ENCODE data around the gene ARHGEF19. TPM values are rescaled to one million over a fixed set of nuclear protein-coding genes. Genes with fewer than 3 reads are reported as not detected.

The ARHGEF19 gene
- total RNA-seq, 1 experiment from 2014 or later, result 21.1 TPM

DNA sequence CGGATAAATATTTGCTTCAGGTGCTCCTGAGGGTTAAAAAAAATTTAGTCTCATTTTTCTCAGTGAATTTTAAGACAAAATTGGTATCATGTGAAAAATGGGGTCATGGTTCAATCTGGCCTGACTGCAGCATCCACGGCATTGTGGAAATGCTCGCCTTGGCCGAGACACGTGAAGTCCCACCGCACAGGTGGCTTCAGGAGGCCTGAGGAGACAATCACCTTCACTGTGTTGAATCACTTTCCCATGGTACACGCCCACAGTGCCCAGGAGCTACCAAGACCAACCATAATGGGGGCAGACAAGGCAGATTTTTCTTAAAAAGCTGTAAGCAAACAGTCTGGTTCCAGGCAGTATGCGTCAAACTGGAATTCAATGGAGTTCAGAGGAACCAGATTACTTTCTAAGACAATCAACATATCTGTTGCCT, 35.6 kb upstream of the ARHGEF19 start:
- Histone ChIP-seq H3K79me1 (ENCODE audit: insufficient read depth, low read depth, low read length, poor library complexity, severe bottlenecking) (no peaks in the 10 kb centered on the region), H4K20me1 (ENCODE audit: control insufficient read depth, insufficient read depth, insufficient read length) (no peaks in the 10 kb centered on the region), H2BK5ac (ENCODE audit: insufficient read length, low read length) (no peak overlapping the region), H3K4me1 (ENCODE audit: insufficient read depth, low read length) (no peaks in the 10 kb centered on the region), H3K79me2 (ENCODE audit: insufficient read depth, low read length) (no peaks in the 10 kb centered on the region), H3K4ac (ENCODE audit: low read depth, low read length) (no peak overlapping the region), H2AFZ (ENCODE audit: low read length) (no peak overlapping the region), H3K27me3 (ENCODE audit: insufficient read depth, low read length) (no peaks in the 10 kb centered on the region), H4K8ac (replicated peaks; ENCODE audit: insufficient read length, low read depth, low read length) (no peak overlapping the region), H3K9me3 (ENCODE audit: control insufficient read depth, low read depth, low read length) (no peaks in the 10 kb centered on the region), H3K18ac (ENCODE audit: insufficient read length, low read depth, low read length) (no peak overlapping the region), H3K23me2 (ENCODE audit: insufficient read length, low read depth, low read length, poor library complexity, severe bottlenecking) (no peaks in the 10 kb centered on the region), H2BK120ac (ENCODE audit: low read depth, low read length, poor library complexity, severe bottlenecking) (no peak overlapping the region), H3K27ac (ENCODE audit: insufficient read length, low read depth, low read length) (no peak overlapping the region), H3K4me2 (ENCODE audit: insufficient read depth, insufficient read length, low read length) (no peak overlapping the region), H2BK12ac (ENCODE audit: insufficient read length, low read depth, low read length) (no peak overlapping the region), H2BK15ac (ENCODE audit: low read depth, low read length) (no peak overlapping the region), H3K23ac (ENCODE audit: insufficient read length, low read depth, low read length) (no peak overlapping the region), H2AK5ac (ENCODE audit: insufficient read length, low read length) (no peak overlapping the region), H3K14ac (ENCODE audit: insufficient read depth, low read length) (no peak overlapping the region), H3K9ac (ENCODE audit: extremely low read depth, insufficient read length, low read length) (no peak overlapping the region), H3T11ph (ENCODE audit: low read length) (no peak overlapping the region), H3K56ac (ENCODE audit: insufficient read length, low read depth, low read length) (no peak overlapping the region), H4K5ac (ENCODE audit: insufficient read length, low read depth, low read length) (no peak overlapping the region), H2BK20ac (ENCODE audit: low read depth, low read length, poor library complexity, severe bottlenecking) (no peak overlapping the region), H4K91ac (ENCODE audit: insufficient read length, low read depth, low read length) (no peak overlapping the region)
- TF ChIP-seq CTCF (conservative IDR thresholded peaks at IDR 0.05), result no peak
- Mint-ChIP-seq H3K4me3 (no peak overlapping the region), H3K36me3 (ENCODE audit: insufficient read depth in 1 of 3, low read depth in 3 of 3) (peaks cover 2 to 32% (median 18%) of the 10 kb centered on the region in 3 experiments; a peak in 6 of 7 replicates), H3K4me1 (peaks cover 3 to 4% of the 10 kb centered on the region in 2 experiments), H3K9me3 (no peaks in the 10 kb centered on the region), H3K27me3 (ENCODE audit: low read depth) (no peaks in the 10 kb centered on the region), H3K27ac (no peak overlapping the region)
- DNase-seq, result no peak
- WGBS (ENCODE audit: extremely low coverage, insufficient read length, low lambda C conversion rate), result no CpG with 5 or more reads among the region's 8 CpGs
